Renal cortical epithelial cell (primary cell): ENCODE data around the gene SEC16A. TPM values are rescaled to one million over a fixed set of nuclear protein-coding genes. Genes with fewer than 3 reads are reported as not detected.

Source experiments
- DNase-seq: peaks from one replicate; pipeline ENCODE4 v3.0.0-alpha.2; 2011; ENCODE audit warnings: low read depth
- total RNA-seq: library from RNA; depleted of rRNA; stranded (reverse); fragments of >200 nt; gene quantifications from 2 replicates; pipeline ENCODE4 v1.2.3, GENCODE V29; 2014

SEC16A gene
- total RNA-seq, 1 donor from 2014 or later: 69.4 TPM

DNA sequence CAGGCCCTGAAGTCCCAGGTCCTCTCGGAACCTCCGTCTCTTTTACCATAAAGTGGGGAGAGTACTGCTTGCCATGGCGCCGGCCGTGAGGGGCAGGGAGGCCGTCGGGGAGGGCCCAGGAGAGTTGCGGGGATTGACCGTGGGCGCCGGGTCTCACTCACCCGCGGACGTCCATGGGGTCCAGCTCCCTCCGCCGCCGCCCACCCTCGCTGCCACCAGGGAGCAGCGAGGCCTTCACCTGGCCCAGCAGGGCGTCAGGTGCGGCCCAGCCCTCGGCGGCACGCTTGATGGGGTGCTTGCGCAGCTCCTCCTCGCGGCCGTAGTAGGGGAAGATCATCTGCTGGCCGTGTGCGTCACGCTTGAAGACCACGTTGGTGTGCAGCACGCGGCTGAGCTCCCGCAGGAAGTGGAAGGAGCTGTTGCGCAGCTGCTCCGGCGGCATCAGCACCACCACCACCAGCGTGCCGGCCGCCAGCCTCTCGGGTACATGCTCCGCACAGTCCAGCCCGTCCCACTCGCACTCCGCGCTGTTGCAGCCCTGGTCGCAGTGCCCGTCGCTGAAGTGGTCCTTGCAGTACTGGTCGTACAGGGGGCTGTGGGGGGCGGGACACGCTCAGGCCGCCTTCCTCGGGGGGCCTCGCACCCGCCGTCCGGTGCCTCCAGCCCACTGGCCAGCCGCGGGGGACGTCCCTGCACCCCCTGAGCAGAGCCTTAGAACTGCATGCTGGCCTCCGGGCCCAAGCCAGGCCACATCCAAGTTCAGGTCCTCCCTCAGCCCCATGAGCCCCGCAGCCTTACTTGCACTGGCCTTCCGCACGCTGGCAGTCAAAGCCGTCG lies 21.9 kb upstream of the SEC16A start:
- no peak for DNase-seq

DNA sequence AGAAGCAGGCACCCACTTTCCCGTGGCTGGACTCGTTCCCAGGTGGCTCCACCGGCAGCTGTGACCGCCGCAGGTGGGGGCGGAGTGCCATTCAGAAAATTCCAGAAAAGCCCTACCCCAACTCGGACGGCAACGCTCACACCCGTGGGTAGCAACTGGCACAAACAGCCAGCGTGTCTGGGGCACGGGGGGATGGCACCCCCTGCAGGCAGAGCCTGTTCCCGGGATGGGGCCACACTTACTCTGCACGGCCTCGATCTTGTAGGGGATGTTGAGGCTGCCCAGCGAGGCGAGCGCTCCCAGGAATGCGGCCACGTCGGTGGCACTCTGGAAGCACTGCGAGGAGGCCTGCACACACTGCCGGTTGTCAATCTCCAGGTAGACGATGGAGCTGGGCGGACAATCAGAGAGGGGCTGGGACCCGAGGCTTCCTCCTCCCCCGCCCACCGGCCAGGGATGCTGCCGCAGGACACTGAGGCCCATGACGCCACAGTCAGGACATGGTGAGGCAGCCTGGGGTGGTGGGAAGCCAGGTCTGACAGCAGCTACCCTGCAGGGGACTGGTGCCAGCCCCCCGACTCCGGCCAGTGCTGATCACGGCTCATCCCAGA lies 20.2 kb upstream of the SEC16A start:
- DNase-seq: no peak

DNA sequence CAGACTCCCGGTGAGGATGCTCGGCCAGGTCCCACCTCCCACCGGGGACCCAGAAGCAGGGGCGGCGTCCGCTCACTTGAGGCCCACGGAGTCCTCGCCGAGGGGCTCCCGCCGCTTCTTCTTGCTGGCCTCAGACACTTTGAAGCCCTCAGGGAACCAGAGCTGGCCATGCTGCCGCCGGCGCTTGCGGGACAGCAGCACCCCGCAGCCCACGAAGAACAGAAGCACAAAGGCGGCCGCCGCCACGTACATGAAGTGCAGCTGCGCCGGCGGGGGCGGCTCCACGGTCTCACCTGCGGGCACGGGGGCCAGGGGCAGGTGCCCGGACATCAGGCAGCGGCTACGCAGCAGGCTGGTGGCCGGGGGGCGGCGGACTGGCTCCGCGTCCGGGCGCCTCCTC lies 19.4 kb upstream of the SEC16A start:
- no peak for DNase-seq

DNA sequence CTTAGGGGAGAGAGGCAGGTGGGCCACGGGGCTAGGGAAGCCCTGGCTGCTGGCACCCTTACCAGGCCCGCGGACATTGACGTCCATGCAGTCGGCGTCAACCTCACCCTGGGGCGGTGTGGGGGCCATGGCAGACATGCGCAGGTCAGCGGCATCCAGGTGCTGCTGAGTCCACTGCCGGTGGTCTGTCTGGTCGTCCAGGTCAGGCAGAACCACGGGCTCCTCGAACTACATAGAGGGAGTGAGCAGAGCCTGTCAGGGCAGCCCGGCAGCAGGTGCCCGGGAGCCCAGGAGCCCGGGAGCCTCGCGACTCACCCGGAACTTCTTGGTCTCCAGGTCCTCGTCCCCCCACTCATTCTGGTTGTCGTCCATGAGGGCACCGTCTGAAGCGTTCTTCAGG lies 18.8 kb upstream of the SEC16A start:
- DNase-seq: no peak

DNA sequence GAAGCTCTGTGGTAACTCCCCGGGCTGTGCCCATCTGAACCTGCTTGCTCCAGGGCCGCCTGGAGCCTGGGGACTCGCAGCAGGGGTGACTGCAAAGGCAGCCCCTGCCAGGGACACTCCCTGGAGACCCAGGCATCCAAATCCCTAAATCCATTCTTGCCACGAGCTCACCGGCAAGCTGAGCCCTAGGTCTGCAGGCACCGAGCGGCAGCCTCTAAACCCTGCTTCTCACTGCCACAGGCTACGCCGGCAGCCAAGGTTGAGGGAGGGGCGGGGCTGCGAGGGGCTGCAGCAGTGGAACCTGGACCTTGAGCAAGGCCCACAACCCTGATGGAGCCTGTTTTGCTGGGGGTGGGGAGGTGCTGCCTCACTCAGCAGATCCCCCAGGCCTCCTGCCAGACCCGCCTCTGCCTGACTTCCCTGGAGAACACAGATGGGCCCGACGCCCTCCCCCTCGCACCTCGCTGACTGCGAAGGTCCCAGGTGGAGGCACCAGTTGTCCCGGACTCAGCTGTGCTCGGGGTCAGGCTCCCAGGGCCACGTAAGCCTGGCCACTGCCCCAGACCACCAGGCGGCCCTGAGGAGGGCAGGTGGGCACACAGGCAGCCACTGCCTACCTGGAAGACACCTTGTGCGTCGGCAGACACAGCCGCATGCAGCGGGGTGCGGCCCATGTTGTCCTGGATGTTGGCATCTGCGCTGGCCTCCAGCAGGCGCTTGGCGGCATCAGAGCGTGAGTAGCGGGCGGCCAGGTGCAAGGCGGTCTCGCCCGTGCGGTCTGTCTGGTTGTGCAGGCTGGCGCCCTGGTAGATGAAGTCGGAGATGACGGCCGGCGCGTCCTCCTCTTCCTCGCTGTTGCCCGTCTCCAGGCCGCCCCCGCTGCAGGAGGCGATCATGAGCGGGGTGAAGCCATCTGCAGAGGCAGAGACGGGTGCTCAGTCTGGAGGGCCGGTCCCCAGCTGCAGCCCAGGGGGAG lies 17.4 kb upstream of the SEC16A start:
- DNase-seq: no peak

DNA sequence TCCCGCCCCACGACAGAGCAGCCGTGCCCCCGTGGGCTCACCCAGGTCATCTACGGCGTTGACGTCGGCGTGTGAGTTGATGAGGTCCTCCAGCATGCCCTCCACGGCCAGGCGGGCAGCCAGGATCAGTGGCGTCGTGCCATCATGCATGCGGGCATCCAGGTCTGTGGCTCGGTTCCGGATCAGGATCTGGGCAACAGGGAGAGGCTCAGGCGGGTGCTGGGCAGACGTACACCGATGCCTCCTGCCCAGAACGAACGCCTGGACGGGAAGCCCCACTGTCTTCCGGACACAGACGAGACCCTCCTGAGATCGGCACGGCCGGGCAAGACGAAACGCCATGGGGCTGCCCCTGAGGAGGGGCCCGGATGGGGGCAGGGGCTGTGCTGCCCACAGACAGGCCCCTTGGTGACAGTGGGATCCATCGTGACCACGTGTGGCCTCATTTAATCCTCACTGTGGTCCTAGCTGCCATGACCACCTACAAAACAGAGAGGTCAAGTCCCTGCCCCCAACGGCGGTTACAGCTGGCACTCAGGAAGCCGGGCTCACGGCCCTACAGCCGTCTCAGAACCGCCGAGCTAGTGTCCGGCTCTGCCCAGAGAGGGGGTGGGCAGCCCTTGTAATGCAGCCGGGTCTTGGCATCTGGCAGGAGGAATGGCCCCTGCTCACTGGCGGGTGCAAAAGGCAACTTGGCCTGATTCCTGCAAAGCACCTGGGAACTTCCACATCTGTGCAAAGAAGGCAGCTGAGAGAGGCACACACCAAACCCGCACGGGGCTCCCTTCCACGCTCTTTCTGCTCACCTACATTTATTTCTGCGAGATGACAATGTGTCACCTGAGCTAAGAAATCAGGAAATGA lies 16.5 kb upstream of the SEC16A start:
- DNase-seq: no peak

DNA sequence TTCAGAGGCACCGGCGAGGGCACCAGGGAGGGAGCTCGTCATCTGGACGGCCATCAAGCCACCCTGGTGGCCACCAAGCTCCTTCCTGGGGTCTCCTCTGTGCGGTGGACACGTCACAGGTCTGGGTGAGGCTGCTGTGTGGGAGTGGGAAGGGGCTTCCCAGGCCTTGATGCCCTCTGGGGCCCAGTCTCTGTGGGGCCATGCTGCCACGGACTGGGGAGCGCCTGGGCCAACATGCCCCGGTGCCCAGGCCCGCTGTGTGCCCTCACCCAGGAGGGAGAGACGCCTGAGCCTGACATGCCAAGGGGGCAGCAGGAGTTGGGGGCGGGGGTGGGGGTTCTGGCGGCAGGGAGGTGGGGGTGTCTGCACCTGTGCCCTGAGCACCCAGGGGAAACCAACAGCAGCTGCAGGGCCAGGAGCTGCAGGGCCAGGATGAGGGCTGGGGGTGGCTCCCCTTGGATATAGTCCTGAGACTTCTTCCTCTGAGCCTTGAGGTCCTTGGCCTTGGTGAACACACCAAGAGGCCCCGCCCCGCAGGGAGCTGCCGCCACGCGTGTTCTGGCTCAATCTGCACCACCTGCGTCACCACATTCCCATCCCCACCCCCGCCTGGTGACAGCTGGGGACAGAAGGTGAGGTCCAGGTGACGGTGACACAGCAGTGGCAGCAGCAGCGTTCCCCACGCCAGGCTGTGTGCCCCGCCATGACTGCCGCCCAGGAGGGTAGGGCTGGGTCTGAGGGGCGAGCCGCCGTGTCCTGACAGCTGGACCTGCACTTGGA lies 15.3 kb upstream of the SEC16A start:
- DNase-seq: no peak

DNA sequence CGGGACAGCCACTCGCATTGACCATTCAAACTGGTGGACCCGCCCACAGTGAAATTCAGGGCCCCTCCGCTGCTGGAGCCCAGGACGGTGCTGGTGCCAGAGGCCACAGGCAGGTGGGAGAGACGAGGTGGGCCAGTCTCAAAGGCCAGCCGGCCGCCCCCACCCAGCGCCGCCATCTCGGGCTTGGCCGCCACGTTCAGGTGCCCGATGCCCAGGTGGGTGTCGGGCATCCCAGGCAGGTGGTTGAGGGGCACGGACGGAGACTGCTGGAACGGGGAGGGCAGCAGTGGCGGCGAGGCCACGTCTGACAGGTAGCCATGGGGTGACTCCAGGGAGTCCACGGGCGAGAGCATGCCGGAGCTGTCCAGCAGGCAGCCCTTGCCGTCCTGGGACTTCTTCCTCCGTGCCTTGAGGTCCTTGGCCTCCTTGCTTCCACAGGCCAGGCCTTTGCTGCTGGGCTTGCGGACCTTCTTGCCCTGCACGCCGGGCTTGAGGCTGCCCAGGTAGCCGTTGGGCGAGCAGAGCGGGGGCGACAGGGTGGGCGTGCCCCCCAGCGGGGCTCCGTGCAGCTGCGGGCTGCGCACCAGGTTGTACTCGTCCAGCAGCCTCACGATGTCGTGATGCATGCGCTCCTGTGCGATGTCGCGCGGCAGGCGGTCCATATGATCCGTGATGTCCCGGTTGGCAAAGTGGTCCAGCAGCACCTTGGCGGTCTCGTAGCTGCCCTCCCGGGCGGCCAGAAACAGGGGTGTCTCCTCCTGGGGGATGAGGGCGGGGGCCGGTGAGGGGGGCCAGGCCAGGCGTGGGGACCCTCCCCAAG lies 14.2 kb upstream of the SEC16A start:
- no peak for DNase-seq

DNA sequence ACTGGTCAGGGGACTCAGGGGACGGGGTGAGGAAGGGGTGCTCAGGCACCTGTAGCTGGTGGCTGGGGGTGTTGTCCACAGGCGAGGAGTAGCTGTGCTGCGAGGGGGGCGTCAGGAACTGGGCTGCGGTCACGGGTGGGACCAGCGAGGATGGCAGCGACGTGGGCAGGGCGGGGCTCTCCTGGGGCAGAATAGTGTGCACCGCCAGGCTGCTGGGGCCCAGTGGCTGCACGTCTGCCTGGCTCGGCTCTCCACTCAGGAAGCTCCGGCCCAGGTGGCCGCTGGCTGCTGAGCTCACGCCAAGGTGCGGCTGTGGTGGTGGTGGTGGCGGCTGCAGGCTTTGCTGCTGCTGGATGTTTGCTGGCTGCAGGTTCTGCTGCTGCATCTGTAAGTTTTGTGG lies 13.3 kb upstream of the SEC16A start:
- DNase-seq: no peak

DNA sequence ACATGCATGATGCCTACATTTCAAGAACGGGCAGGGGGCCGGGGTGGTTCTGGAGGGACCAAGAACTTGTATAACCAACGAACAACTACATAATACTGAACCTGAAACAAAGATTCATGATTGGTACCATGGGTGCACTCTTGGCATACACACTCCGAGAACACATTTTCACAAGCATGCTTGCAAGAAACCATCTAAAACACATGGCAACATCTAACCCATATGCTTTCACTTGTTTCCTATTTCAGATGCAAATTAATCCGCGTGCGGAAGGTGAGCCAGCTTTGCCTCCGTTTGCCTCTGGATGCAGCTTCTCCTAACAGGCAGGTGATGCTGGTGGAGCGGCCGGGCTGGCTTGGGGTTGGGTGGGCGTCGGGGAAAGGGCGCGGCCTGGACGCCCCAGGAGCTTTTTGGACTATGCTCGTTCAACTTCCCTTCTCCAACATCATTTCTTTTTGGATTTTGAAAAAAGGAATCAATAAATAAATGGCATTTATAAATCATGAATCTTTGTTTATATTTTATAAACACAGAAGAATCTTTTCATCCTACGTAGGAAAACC lies 12.5 kb upstream of the SEC16A start:
- DNase-seq: no peak

DNA sequence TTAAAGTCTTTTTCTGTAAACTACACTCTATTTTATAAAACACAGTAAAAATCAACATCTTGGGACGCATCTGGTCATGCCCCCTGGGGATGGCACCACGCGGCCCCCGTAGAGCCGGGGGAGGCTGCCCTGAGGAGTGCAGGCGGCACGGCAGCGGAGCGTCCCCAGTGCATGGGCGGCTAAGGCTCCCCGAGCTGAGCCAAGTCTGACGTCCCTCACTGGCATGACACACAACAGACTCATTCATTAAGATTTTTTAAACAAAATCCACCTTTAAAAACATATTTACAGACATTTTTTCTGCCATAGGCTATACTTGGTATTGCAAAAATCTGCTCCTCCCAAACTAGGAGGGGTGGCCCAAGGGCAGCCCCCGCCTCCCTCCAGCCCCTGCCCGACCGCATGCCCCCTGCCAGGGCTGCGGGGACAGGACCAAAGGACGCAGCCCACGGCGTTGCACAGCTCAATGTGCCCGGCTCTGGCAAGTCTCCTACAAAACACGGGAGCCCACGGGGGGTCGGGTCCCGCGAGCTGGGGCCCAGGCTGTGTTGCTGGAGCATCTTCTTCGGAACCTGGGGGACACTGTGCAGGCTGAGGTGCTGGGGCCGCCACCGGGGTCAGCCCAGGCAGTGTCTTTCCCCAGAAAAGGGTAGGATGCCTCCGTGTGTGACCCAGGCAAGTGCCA lies 11.8 kb upstream of the SEC16A start:
- no peak for DNase-seq

DNA sequence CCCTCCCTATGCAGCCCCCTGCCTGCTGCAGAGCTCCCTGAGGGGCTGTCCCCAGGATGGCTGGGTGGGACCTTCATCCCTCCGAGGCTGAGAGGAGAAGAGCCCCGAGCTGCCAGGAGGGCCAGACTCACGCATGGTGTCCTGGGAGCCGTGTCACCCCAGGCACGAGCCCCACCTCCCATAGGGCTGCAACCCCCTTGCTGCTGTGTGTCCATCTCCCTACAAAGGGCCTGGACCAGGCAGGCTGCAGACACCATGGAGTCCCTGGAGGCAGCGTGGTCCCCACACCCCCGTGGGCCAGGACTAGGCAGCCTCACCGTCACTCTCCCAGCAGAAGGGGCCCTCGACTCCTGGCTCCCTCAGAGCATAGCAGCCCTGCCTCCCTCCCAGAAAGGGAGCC lies 11.2 kb upstream of the SEC16A start:
- DNase-seq: no peak

DNA sequence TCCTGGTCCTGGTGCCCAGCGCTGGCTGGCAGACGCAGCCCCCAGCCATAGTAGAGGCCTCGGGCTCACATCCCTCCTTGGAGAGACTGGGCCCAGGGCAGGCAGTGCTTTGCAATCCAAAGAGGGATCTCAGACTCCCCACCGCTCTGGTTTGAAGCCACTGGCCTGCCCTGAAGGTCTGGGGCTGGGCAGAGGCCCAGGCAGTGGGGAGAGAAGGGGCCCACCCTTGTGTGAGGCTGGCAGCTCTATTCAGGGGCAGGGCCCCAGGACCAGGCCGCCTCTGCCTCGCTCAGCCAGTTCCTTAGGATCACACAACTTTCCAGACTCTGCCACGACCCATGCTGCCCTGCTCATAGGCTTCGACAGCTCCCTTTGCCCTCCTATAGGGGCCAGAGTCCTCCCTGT lies 10.7 kb upstream of the SEC16A start:
- no peak for DNase-seq

DNA sequence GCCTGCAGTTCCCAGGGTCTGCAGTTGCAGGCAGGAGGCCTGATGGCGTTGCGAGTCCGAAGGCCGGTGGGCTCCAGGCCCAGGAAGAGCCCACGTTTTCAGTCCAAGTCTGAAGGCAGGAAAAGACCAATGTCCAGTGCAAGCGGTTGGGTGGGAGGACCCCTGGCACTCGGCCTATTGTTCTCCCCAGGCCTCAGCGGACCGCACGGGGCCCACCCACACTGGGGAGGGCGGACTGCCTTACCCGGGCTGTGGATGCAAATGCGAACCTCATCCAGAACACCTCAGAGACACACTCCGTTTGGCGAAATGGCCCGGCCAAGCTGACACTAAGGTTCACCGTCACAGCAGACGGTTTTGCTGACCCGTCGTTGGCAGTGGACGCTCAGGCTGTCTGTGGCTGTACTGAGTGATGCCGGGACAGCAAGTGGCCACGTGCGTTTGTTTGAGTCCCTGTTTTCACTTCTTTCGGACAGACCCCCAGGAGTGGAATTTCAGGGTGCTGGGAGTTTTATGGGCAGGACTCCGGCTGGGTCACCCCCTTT lies 10.2 kb upstream of the SEC16A start:
- no peak for DNase-seq

DNA sequence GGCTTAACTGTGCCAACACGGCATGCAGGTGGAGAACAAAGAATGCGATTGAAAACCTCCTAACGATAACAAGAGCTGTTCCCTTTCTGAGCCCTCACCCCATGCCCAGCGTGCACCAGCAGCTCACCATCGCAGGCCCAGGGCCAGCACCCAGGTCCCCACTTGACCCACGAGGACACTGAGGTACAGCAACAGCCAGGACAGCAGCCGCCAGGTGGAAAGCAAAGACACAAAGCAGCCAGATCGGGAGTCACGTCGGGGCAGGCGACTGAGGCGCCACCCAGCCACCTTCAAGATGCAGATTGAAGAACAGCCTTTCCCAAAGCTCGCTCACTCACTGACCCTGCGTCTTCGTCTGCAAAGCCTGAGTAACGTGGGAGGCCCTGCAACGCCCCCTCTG lies 6.9 kb upstream of the SEC16A start:
- no peak for DNase-seq

DNA sequence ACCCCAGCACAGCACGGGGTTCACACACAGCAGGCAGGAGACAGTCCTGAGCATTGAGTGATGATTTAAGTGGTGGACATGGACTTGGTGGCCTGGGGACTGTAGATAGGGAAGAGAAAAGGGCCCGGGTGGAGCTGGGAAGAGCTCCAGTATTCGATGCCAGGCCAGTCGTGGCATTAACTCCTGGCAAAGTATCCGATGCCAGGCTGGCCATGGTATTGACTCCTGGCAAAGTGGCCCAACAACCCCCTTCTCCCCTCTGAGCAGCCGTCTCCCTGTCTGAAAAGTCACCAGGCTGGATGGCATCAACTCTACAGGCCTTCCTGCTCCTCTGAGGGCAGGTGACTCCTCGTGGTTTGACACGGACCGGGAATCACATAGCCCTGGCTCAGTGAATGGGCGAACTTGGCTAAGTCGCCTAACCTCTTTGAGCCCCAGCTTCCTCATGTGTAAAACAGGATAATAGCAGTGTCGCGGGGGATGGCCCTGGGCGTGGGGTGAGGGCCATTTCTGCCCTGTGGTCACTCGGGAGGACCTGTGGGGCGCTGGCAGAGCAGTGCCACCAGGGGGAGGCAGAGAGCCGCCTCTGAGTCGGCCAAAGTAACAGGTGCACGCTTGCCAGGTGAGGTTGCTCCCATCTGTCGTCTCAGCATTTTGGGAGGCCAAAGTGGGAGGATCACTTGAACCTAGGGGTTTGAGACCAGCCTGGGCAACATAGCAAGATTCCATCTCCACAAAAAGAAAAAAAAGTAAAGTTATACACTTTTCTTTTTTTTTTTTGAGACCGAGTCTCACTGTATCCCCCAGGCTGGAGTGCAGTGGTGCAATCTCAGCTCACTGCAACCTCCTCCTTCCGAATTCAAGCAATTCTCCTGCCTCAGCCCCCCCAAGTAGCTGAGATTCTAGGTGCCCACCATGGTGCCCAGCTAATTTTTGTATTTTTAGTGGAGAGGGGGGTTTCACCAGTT lies 5.7 kb upstream of the SEC16A start:
- peak; percentile 18 for DNase-seq

DNA sequence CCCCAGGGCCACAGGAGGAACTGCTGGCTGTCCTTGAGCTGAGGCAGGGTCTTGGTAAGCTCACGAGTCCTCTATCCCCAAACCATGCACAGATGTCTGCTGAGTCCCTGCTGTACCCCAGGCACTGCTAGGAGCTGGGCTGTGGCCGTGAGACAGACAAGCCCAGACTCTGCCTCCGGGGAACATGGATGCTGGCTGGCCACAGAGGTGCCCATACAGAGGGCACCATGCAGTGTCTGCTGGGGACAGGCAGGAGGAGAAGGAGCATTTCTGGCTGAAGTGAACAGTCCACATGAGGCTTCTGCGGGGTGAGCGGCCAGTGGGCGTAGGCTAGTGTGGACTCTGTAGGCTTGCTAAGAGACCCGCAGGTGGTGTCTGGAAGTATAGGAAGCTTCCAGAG lies 4.8 kb upstream of the SEC16A start:
- DNase-seq: no peak
